ENCODE data around the gene LRIG2. TPM values are rescaled to one million over a fixed set of nuclear protein-coding genes. Genes with fewer than 3 reads are reported as not detected.
A peak's percentile ranks its signal among the peaks of the same experiment; 100 is the strongest.
"Not testable (repeated sequence)": the region's sequence is repeated elsewhere in the genome, so short reads cannot be mapped to it uniquely, and the experiment has no call there.

Gene LRIG2
- total and polyA plus RNA-seq, 4 donors = 1.8 to 24.7 (median 9.3) TPM

- WGBS, 2 donors = 79 to 84% methylated on average over 12 of the region's 12 CpGs
- DNase-seq = no peak
These were observed 19.5 kb upstream of the LRIG2 start for GRCh38 chr1:113053344-113054126.

GRCh38 chr1:113055570-113055969, 17.4 kb upstream of the LRIG2 start:
- 92 to 93% methylated on average over 1 of the region's 1 CpG for WGBS, 2 donors
- no peaks in the 10 kb centered on the region for H3K36me3 ChIP-seq (ENCODE audit: control insufficient read depth in 1 of 2, insufficient read depth in 2 of 2, low read length in 1 of 2)
- H3K4me1 ChIP-seq (ENCODE audit: control insufficient read depth in 1 of 2, insufficient read depth in 2 of 2, low read length in 2 of 2) = peaks cover 0 to 2% of the 10 kb centered on the region in 2 donors
- intact Hi-C loops (cut with DNase I) = no loop called here
- no peak overlapping the region for H3K4me3 ChIP-seq (ENCODE audit: low read length in 2 of 2)
- ATAC-seq (ENCODE audit: low FRiP score) (no peak), DNase-seq (no peak)
- no peaks in the 10 kb centered on the region for H3K27me3 ChIP-seq (ENCODE audit: control insufficient read depth in 1 of 2, insufficient read depth in 2 of 2, low read length in 1 of 2)
- no peaks in the 10 kb centered on the region for H3K9me3 ChIP-seq (ENCODE audit: control insufficient read depth, low read length)
- H3K27ac ChIP-seq (ENCODE audit: low read depth in 1 of 2, low read length in 2 of 2) = no peak overlapping the region

More at GRCh38 chr1:113053344-113054126, 19.5 kb upstream of the LRIG2 start:
- Histone ChIP-seq H3K4me3 (ENCODE audit: low read length in 2 of 2) (no peak overlapping the region), H3K27ac (ENCODE audit: low read depth in 1 of 2, low read length in 2 of 2) (no peak overlapping the region), H3K36me3 (ENCODE audit: control insufficient read depth in 1 of 2, insufficient read depth in 2 of 2, low read length in 1 of 2) (no peaks in the 10 kb centered on the region), H3K9me3 (ENCODE audit: control insufficient read depth, low read length) (no peaks in the 10 kb centered on the region), H3K27me3 (ENCODE audit: control insufficient read depth in 1 of 2, insufficient read depth in 2 of 2, low read length in 1 of 2) (no peaks in the 10 kb centered on the region), H3K4me1 (ENCODE audit: control insufficient read depth in 1 of 2, insufficient read depth in 2 of 2, low read length in 2 of 2) (no peaks in the 10 kb centered on the region)
- ATAC-seq (ENCODE audit: low FRiP score) = no peak
- intact Hi-C loops (cut with DNase I) = no loop called here

GRCh38 chr1:113057006-113057405, 16.0 kb upstream of the LRIG2 start:
- Histone ChIP-seq H3K4me1 (ENCODE audit: control insufficient read depth in 1 of 2, insufficient read depth in 2 of 2, low read length in 2 of 2) (peaks cover 0 to 2% of the 10 kb centered on the region in 2 donors), H3K36me3 (ENCODE audit: control insufficient read depth in 1 of 2, insufficient read depth in 2 of 2, low read length in 1 of 2) (no peaks in the 10 kb centered on the region), H3K4me3 (ENCODE audit: low read length in 2 of 2) (no peak overlapping the region), H3K27me3 (ENCODE audit: control insufficient read depth in 1 of 2, insufficient read depth in 2 of 2, low read length in 1 of 2) (no peaks in the 10 kb centered on the region), H3K27ac (ENCODE audit: low read depth in 1 of 2, low read length in 2 of 2) (no peak overlapping the region), H3K9me3 (ENCODE audit: control insufficient read depth, low read length) (no peaks in the 10 kb centered on the region)
- ATAC-seq (ENCODE audit: low FRiP score) = no peak
- 52 to 61% methylated on average over 2 of the region's 2 CpGs for WGBS, 2 donors
- intact Hi-C loops (cut with DNase I) = no loop called here
- no peak for DNase-seq

- DNase-seq (no peak), ATAC-seq (ENCODE audit: low FRiP score) (no peak)
- H3K27ac ChIP-seq (ENCODE audit: low read depth in 1 of 2, low read length in 2 of 2) = no peak overlapping the region
- peaks cover 0 to 2% of the 10 kb centered on the region in 2 donors for H3K4me1 ChIP-seq (ENCODE audit: control insufficient read depth in 1 of 2, insufficient read depth in 2 of 2, low read length in 2 of 2)
- intact Hi-C loops (cut with DNase I) = no loop called here
- no peak overlapping the region for H3K4me3 ChIP-seq (ENCODE audit: low read length in 2 of 2)
- 65 to 71% methylated on average over 5 of the region's 5 CpGs for WGBS, 2 donors
- no peaks in the 10 kb centered on the region for H3K36me3 ChIP-seq (ENCODE audit: control insufficient read depth in 1 of 2, insufficient read depth in 2 of 2, low read length in 1 of 2)
- H3K9me3 ChIP-seq (ENCODE audit: control insufficient read depth, low read length) = no peaks in the 10 kb centered on the region
- H3K27me3 ChIP-seq (ENCODE audit: control insufficient read depth in 1 of 2, insufficient read depth in 2 of 2, low read length in 1 of 2) = no peaks in the 10 kb centered on the region
These were observed 13.9 kb upstream of the LRIG2 start for GRCh38 chr1:113058941-113059706.

GRCh38 chr1:113063456-113063855, 9.5 kb upstream of the LRIG2 start:
- H3K36me3 ChIP-seq (ENCODE audit: control insufficient read depth in 1 of 2, insufficient read depth in 2 of 2, low read length in 1 of 2); intact Hi-C loops (cut with DNase I); H3K27me3 ChIP-seq (ENCODE audit: control insufficient read depth in 1 of 2, insufficient read depth in 2 of 2, low read length in 1 of 2); H3K4me3 ChIP-seq (ENCODE audit: low read length in 2 of 2); H3K4me1 ChIP-seq (ENCODE audit: control insufficient read depth in 1 of 2, insufficient read depth in 2 of 2, low read length in 2 of 2); H3K27ac ChIP-seq (ENCODE audit: low read depth in 1 of 2, low read length in 2 of 2); DNase-seq; H3K9me3 ChIP-seq (ENCODE audit: control insufficient read depth, low read length); ATAC-seq (ENCODE audit: low FRiP score): not testable (repeated sequence)
- 92 to 97% methylated on average over 19 to 35 of the region's 35 CpGs for WGBS, 2 donors

GRCh38 chr1:113072141-113072756, 749 bp upstream of the LRIG2 start:
- H3K4me3 ChIP-seq (ENCODE audit: low read length in 2 of 2) = peak overlapping the region in 1 of 2 donors; percentile 82
- H3K27me3 ChIP-seq (ENCODE audit: control insufficient read depth in 1 of 2, insufficient read depth in 2 of 2, low read length in 1 of 2) = no peaks in the 10 kb centered on the region
- 43 to 45% methylated on average over 6 of the region's 6 CpGs for WGBS, 2 donors
- H3K9me3 ChIP-seq (ENCODE audit: control insufficient read depth, low read length) = no peaks in the 10 kb centered on the region
- H3K4me1 ChIP-seq (ENCODE audit: control insufficient read depth in 1 of 2, insufficient read depth in 2 of 2, low read length in 2 of 2) = no peaks in the 10 kb centered on the region
- DNase-seq = no peak
- no peak for ATAC-seq (ENCODE audit: low FRiP score)
- H3K36me3 ChIP-seq (ENCODE audit: control insufficient read depth in 1 of 2, insufficient read depth in 2 of 2, low read length in 1 of 2) = no peaks in the 10 kb centered on the region
- intact Hi-C loops (cut with DNase I) = loop anchor here (5.0 to 10.0 kb wide), 2 partner anchors 355 to 357 kb away; partner anchors contain the start of gene PPM1J (in 2 of the 2)
- peak overlapping the region in 1 of 2 donors; percentile 35 for H3K27ac ChIP-seq (ENCODE audit: low read depth in 1 of 2, low read length in 2 of 2)

- intact Hi-C loops (cut with DNase I) = loop anchor here (5.0 to 10.0 kb wide), 2 partner anchors 356 to 359 kb away; partner anchors contain the start of gene PPM1J (in 2 of the 2)
- ATAC-seq (ENCODE audit: low FRiP score) (peak; percentile 77), DNase-seq (peak; percentile 61 to 84)
- Histone ChIP-seq H3K4me1 (ENCODE audit: control insufficient read depth in 1 of 2, insufficient read depth in 2 of 2, low read length in 2 of 2) (no peaks in the 10 kb centered on the region), H3K27ac (ENCODE audit: low read depth in 1 of 2, low read length in 2 of 2) (peak overlapping the region in 1 of 2 donors; percentile 39), H3K4me3 (ENCODE audit: low read length in 2 of 2) (peak overlapping the region; percentile 82 to 83), H3K9me3 (ENCODE audit: control insufficient read depth, low read length) (no peaks in the 10 kb centered on the region), H3K36me3 (ENCODE audit: control insufficient read depth in 1 of 2, insufficient read depth in 2 of 2, low read length in 1 of 2) (no peaks in the 10 kb centered on the region), H3K27me3 (ENCODE audit: control insufficient read depth in 1 of 2, insufficient read depth in 2 of 2, low read length in 1 of 2) (no peaks in the 10 kb centered on the region)
- 0% methylated on average over 22 of the region's 22 CpGs for WGBS, 2 donors
These were observed 517 bp downstream of the LRIG2 start for GRCh38 chr1:113073479-113073950.

- intact Hi-C loops (cut with DNase I) = loop anchor here (5.0 to 10.0 kb wide), 2 partner anchors 357 to 359 kb away; partner anchors contain the start of gene PPM1J (in 2 of the 2)
- no peak overlapping the region for H3K27ac ChIP-seq (ENCODE audit: low read depth in 1 of 2, low read length in 2 of 2)
- WGBS, 2 donors = 67 to 68% methylated on average over 6 of the region's 6 CpGs
- peak overlapping the region; percentile 82 to 83 for H3K4me3 ChIP-seq (ENCODE audit: low read length in 2 of 2)
- no peaks in the 10 kb centered on the region for H3K36me3 ChIP-seq (ENCODE audit: control insufficient read depth in 1 of 2, insufficient read depth in 2 of 2, low read length in 1 of 2)
- DNase-seq (no peak), ATAC-seq (ENCODE audit: low FRiP score) (no peak)
- H3K27me3 ChIP-seq (ENCODE audit: control insufficient read depth in 1 of 2, insufficient read depth in 2 of 2, low read length in 1 of 2) = no peaks in the 10 kb centered on the region
- H3K9me3 ChIP-seq (ENCODE audit: control insufficient read depth, low read length) = no peaks in the 10 kb centered on the region
- no peaks in the 10 kb centered on the region for H3K4me1 ChIP-seq (ENCODE audit: control insufficient read depth in 1 of 2, insufficient read depth in 2 of 2, low read length in 2 of 2)
These were observed 1.2 kb downstream of the LRIG2 start for GRCh38 chr1:113074237-113074636.

Measured in aorta (tissue), 5 donors.